ENCODE results near the gene NR1H4. TPM values are rescaled to one million over a fixed set of nuclear protein-coding genes. Genes with fewer than 3 reads are reported as not detected.

The NR1H4 gene
- total and polyA plus RNA-seq, 2 experiments from 2014 or later: not detected

- no peak for TF ChIP-seq POLR2AphosphoS5 (IDR thresholded peaks at IDR 0.05; ENCODE audit: low read depth)
- TF ChIP-seq NANOG (IDR thresholded peaks at IDR 0.05; ENCODE audit: borderline replicate concordance): no peak
- no peak for TF ChIP-seq ZNF114 (CRISPR knock-in tag; IDR thresholded peaks at IDR 0.05)
Measured at GRCh38 chr12:100442403-100442802, 31.3 kb upstream of the NR1H4 start (continued).

- H3K79me2 ChIP-seq (replicated peaks; ENCODE audit: insufficient read depth): no peaks in the 10 kb centered on the region
- DNase-seq (ENCODE audit: low spot score) (no peak), ATAC-seq (no peak)
- no peaks in the 10 kb centered on the region for H3K9me2 ChIP-seq (ENCODE audit: insufficient read depth)
- H3K4me1 Mint-ChIP-seq: peaks cover 10% of the 10 kb centered on the region
- no peaks in the 10 kb centered on the region for H4K20me1 ChIP-seq (replicated peaks; ENCODE audit: insufficient read depth)
- no peak overlapping the region for H2AFZ ChIP-seq
- no peaks in the 10 kb centered on the region for H3F3A ChIP-seq (replicated peaks; ENCODE audit: low read depth)
- no peaks in the 10 kb centered on the region; the same call in 1 of the 2 replicates for H3K4me1 ChIP-seq (ENCODE audit: insufficient read depth)
- H3K27ac Mint-ChIP-seq: no peak overlapping the region
- H3K27me3 ChIP-seq (ENCODE audit: insufficient read depth): no peaks in the 10 kb centered on the region
- peaks cover 3% of the 10 kb centered on the region for H3K27me3 Mint-ChIP-seq (ENCODE audit: insufficient read depth, low read depth, poor library complexity)
- H3K36me3 Mint-ChIP-seq (ENCODE audit: low read depth): no peaks in the 10 kb centered on the region
- H3K4me2 ChIP-seq: no peak overlapping the region
- no peak overlapping the region for H3K27ac ChIP-seq (ENCODE audit: low read depth)
- TF ChIP-seq CTCF (conservative IDR thresholded peaks at IDR 0.05; ENCODE audit: low read depth in 2 of 2) (no peak), EZH2 (IDR thresholded peaks at IDR 0.05; ENCODE audit: low read depth, unreplicated experiment) (no peak), NANOG (IDR thresholded peaks at IDR 0.05; ENCODE audit: borderline replicate concordance) (no peak), ZNF331 (CRISPR knock-in tag; IDR thresholded peaks at IDR 0.05; ENCODE audit: low read depth) (no peak), ZNF462 (CRISPR knock-in tag; IDR thresholded peaks at IDR 0.05) (no peak)
- H3K4me3 Mint-ChIP-seq: no peak overlapping the region
- no peaks in the 10 kb centered on the region for H3K36me3 ChIP-seq (ENCODE audit: insufficient read depth)
- no peak overlapping the region for H3K4me3 ChIP-seq
- H3K9me3 Mint-ChIP-seq: no peaks in the 10 kb centered on the region
Measured at GRCh38 chr12:100443434-100443833, 30.2 kb upstream of the NR1H4 start.
